IMR-90 (cell line): ENCODE results near the gene SPAG7. TPM values are rescaled to one million over a fixed set of nuclear protein-coding genes. Genes with fewer than 3 reads are reported as not detected.
A peak's percentile ranks its signal among the peaks of the same experiment; 100 is the strongest.

Experiments
- ATAC-seq: fragments of 200-7000 bp; cut with Tn5 transposase; 2 replicates; pipeline ENCODE4 v1.9.1; 2020; ENCODE audit warnings: low read depth, mild to moderate bottlenecking, moderate library complexity
- BruUV-seq: library from RNA; stranded (reverse); fragments of 400-500 nt; replicated peaks from 2 replicates; lab custom pipeline; 2021; lab: Mats Ljungman, UMichigan
- CTCF ChIA-PET: fragments of 300-600 bp; formaldehyde crosslinking; extraction: SDS; loops from one replicate; lab custom pipeline; 2021; ENCODE audit warnings: antibody characterized with exemption; lab: Yijun Ruan, JAX
- POLR2A ChIA-PET: fragments of 300-600 bp; sonication (Branson Sonifier 250); formaldehyde crosslinking; loops from one replicate; lab custom pipeline; 2022; ENCODE audit warnings: antibody characterized with exemption; ENCODE audit not compliant: unreplicated experiment; lab: Charles Lee
- DNase-seq: peaks from one replicate; pipeline ENCODE4 v3.0.0; 2013
- H2AFZ ChIP-seq: replicated peaks from 2 replicates; pipeline ENCODE3; 2013; ENCODE audit warnings: low read length, mild to moderate bottlenecking; ENCODE audit not compliant: poor library complexity
- H2AK5ac ChIP-seq: 2 replicates; pipeline ENCODE4 v1.6.1; 2013; ENCODE audit warnings: low read depth, low read length, inconsistent platforms
- H2AK9ac ChIP-seq: replicated peaks from 2 replicates; pipeline ENCODE3; 2013; ENCODE audit warnings: mild to moderate bottlenecking, low read depth, low read length, moderate library complexity; ENCODE audit not compliant: poor library complexity
- H2BK120ac ChIP-seq: 2 replicates; pipeline ENCODE4 v1.6.1; 2013; ENCODE audit warnings: low read depth, low read length, inconsistent platforms
- H2BK15ac ChIP-seq: 3 replicates; pipeline ENCODE4 v1.6.1; 2013; ENCODE audit warnings: low read depth, low read length, inconsistent platforms
- H2BK20ac ChIP-seq: 2 replicates; pipeline ENCODE4 v1.6.1; 2013; ENCODE audit warnings: low read depth, mild to moderate bottlenecking, inconsistent platforms, low read length, moderate library complexity
- H2BK5ac ChIP-seq: 2 replicates; pipeline ENCODE4 v1.6.1; 2013; ENCODE audit warnings: mild to moderate bottlenecking, low read depth, low read length, inconsistent platforms; ENCODE audit not compliant: poor library complexity, severe bottlenecking
- H3K14ac ChIP-seq: replicated peaks from 2 replicates; pipeline ENCODE4 v1.6.1; 2013; ENCODE audit warnings: low read depth, low read length, inconsistent platforms
- H3K18ac ChIP-seq: 2 replicates; pipeline ENCODE4 v1.6.1; 2013; ENCODE audit warnings: low read depth, low read length, control low read depth
- H3K23ac ChIP-seq: 2 replicates; pipeline ENCODE4 v1.6.1; 2013; ENCODE audit warnings: low read depth, low read length, inconsistent platforms
- H3K27ac ChIP-seq: 2 replicates; pipeline ENCODE4 v1.5.1; 2013; ENCODE audit warnings: mild to moderate bottlenecking, control low read depth, low read length; ENCODE audit not compliant: insufficient read depth
- H3K27me3 ChIP-seq: 2 replicates; pipeline ENCODE4 v1.6.1; 2013; ENCODE audit warnings: low read length; ENCODE audit not compliant: control insufficient read depth, insufficient read depth
- H3K36me3 ChIP-seq: 2 replicates; pipeline ENCODE4 v1.6.1; 2013; ENCODE audit warnings: low read length, mixed read lengths; ENCODE audit not compliant: control insufficient read depth, insufficient read depth
- H3K4ac ChIP-seq: 2 replicates; pipeline ENCODE4 v1.6.1; 2013; ENCODE audit warnings: low read depth, low read length, inconsistent platforms
- H3K4me1 ChIP-seq: 2 replicates; pipeline ENCODE4 v1.6.1; 2013; ENCODE audit warnings: low read length, mixed read lengths; ENCODE audit not compliant: control insufficient read depth, insufficient read depth
- H3K4me2 ChIP-seq: 2 replicates; pipeline ENCODE4 v1.6.1; 2013; ENCODE audit warnings: low read depth, mild to moderate bottlenecking, control low read depth, low read length, moderate library complexity
- H3K4me3 ChIP-seq: 2 replicates; pipeline ENCODE4 v1.5.1; 2013; ENCODE audit warnings: low read depth, mild to moderate bottlenecking, control low read depth, low read length, moderate library complexity; ENCODE audit not compliant: insufficient read depth
- H3K56ac ChIP-seq: 2 replicates; pipeline ENCODE4 v1.6.1; 2013; ENCODE audit warnings: low read length, inconsistent platforms; ENCODE audit not compliant: insufficient read depth; ENCODE audit errors: extremely low read depth
- H3K79me1 ChIP-seq, 2 experiments: 2 replicates each; pipeline ENCODE4 v1.6.1; 2013; ENCODE audit warnings: low read length in 2 of 2, inconsistent platforms in 1 of 2, low read depth in 1 of 2
- H3K9ac ChIP-seq: 2 replicates; pipeline ENCODE4 v1.6.1; 2013; ENCODE audit warnings: low read depth, low read length, control low read depth
- H3K9me1 ChIP-seq: 2 replicates; pipeline ENCODE4 v1.6.1; 2013; ENCODE audit warnings: low read length, inconsistent platforms; ENCODE audit not compliant: insufficient read depth
- H3K9me3 ChIP-seq: 2 replicates; pipeline ENCODE4 v1.6.1; 2013; ENCODE audit warnings: low read length; ENCODE audit not compliant: control insufficient read depth, insufficient read depth
- H4K20me1 ChIP-seq: 2 replicates; pipeline ENCODE4 v1.6.1; 2013; ENCODE audit warnings: low read length, inconsistent platforms; ENCODE audit not compliant: insufficient read depth
- H4K5ac ChIP-seq: 2 replicates; pipeline ENCODE4 v1.6.1; 2013; ENCODE audit warnings: mild to moderate bottlenecking, low read depth, low read length, control low read depth
- H4K8ac ChIP-seq, 2 experiments: 2 replicates each; pipeline ENCODE4 v1.6.1; 2013; ENCODE audit warnings: low read depth in 2 of 2, low read length in 2 of 2, control low read depth in 1 of 2, inconsistent platforms in 1 of 2
- H4K91ac ChIP-seq: 2 replicates; pipeline ENCODE4 v1.6.1; 2013; ENCODE audit warnings: low read depth, low read length, inconsistent platforms; ENCODE audit not compliant: insufficient read depth
- BHLHE40 ChIP-seq: fragments of 150-350 bp; IDR thresholded peaks from 2 replicates; pipeline ENCODE4 v1.6.1; 2016; ENCODE audit warnings: mild to moderate bottlenecking, low read depth, low read length
- CHD1 ChIP-seq: IDR thresholded peaks from 2 replicates; pipeline ENCODE4 v1.6.1; 2012; ENCODE audit warnings: low read depth, low read length, improper control_type of control experiment
- FOS ChIP-seq: fragments of 150-350 bp; IDR thresholded peaks from 2 replicates; pipeline ENCODE4 v1.6.1; 2016; ENCODE audit warnings: low read depth, low read length
- MAFK ChIP-seq: IDR thresholded peaks from 2 replicates; pipeline ENCODE4 v1.6.1; 2012; ENCODE audit warnings: low read depth, low read length, improper control_type of control experiment
- MAZ ChIP-seq: IDR thresholded peaks from 2 replicates; pipeline ENCODE4 v1.6.1; 2012; ENCODE audit warnings: low read depth, mild to moderate bottlenecking, low read length, improper control_type of control experiment, moderate library complexity, borderline replicate concordance
- MXI1 ChIP-seq: IDR thresholded peaks from 2 replicates; pipeline ENCODE4 v1.6.1; 2012; ENCODE audit warnings: low read depth, mild to moderate bottlenecking, low read length, moderate library complexity, borderline replicate concordance
- NFE2L2 ChIP-seq: fragments of 150-350 bp; IDR thresholded peaks from 2 replicates; pipeline ENCODE4 v1.6.1; 2016; ENCODE audit warnings: low read depth, mild to moderate bottlenecking, low read length
- RAD21 ChIP-seq: IDR thresholded peaks from 2 replicates; pipeline ENCODE4 v1.6.1; 2012; ENCODE audit warnings: low read length, improper control_type of control experiment
- RFX5 ChIP-seq: IDR thresholded peaks from 2 replicates; pipeline ENCODE4 v1.8.0; 2012; ENCODE audit warnings: low read depth, mild to moderate bottlenecking, low read length, moderate library complexity
- SMC3 ChIP-seq: fragments of 150-350 bp; IDR thresholded peaks from 2 replicates; pipeline ENCODE4 v1.6.1; 2016; ENCODE audit warnings: low read depth, mild to moderate bottlenecking, antibody characterized with exemption, low read length, moderate library complexity
- USF2 ChIP-seq: fragments of 150-350 bp; IDR thresholded peaks from 2 replicates; pipeline ENCODE4 v1.6.1; 2017; ENCODE audit warnings: mild to moderate bottlenecking, antibody characterized with exemption, low read length, low read depth
- WGBS, 2 experiments: methylation state at CpG; one replicate each; pipeline versions ENCODE4 v1.1.5 to v1.1.7; 2013; ENCODE audit warnings: missing lambda C conversion rate in 2 of 2; ENCODE audit not compliant: insufficient read length in 1 of 2; ENCODE audit errors: extremely low coverage in 2 of 2; 5-methylcytosine and 5-hydroxymethylcytosine counted together
- dilution Hi-C: fragments of 300-500 bp; cut with HindIII; formaldehyde crosslinking; loops from one replicate; pipeline ENCODE4 v1.14.3; 2018; ENCODE audit warnings: low sequenced_read_pairs; ENCODE audit not compliant: unreplicated experiment
- in situ Hi-C: fragments of 300-500 bp; cut with MboI; formaldehyde crosslinking; loops from 3 replicates; pipeline ENCODE4 v1.14.3; 2019; ENCODE audit warnings: low sequenced_read_pairs, inconsistent platforms, mixed read lengths
- intact Hi-C: fragments of 100-400 bp; cut with micrococcal nuclease; formaldehyde crosslinking; loops from 2 replicates; pipeline ENCODE4 v1.10.0; 2022
- polyA plus RNA-seq, 3 experiments: library from polyadenylated mRNA; depleted of rRNA; stranded (reverse); fragments of >200 nt; gene quantifications; 2 replicates each; pipeline ENCODE4 v1.2.3, GENCODE V29; 2012; ENCODE audit warnings: low replicate concordance in 1 of 3
- total RNA-seq: library from RNA; depleted of rRNA; stranded (reverse); fragments of >200 nt; gene quantifications from 2 replicates; pipeline ENCODE4 v1.2.3, GENCODE V29; 2012

SPAG7 gene
- total and polyA plus RNA-seq, 2 of the 4 experiments (the other 2 are of a cell fraction): 50.2 to 108 TPM

DNA sequence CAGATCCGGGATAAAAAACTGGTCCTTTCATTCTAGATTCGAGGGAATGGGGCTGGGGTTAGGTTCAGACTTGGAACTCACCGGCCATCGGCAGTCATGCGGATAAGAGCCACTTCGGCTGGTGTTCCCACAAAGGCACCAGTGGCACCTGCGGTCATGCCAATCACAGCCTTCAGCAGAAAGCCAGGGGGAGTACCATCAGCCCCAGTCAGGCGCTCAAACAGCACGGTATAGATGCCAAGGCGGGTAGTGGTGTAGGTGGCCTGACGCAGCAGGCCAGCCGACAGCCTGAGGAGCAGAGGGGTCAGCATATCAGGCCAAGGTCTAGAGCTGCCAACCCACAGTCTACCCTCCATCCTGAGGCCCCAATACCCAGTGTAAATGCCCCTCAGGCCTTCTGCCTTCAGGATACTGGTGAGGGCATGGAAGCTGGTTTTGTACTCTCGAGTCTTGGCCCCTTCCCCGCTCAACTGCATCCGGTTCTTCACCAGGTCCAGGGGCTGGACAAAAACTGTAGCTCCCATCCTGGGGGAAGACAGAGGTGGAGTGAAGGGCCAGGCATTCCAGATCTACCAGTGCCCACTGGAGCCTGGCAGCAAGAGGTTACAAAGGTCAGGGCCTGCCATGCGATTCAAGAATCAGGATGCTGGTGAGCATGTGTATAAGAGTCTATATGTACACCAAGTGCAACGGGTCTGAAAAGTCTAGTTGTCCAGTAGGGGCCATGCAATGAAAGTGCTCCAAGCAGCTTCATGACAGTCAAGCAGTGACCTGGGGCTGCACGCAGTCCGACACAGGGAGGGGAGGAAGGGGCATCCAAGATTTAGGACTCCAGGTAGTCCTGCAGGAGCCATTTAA lies 28.7 kb downstream of the SPAG7 start:
- no peak overlapping the region for H3K18ac ChIP-seq
- ChIA-PET CTCF (interaction anchor here (0.5 to 1.6 kb wide), 3 partner anchors 28 to 524 kb away, joined by 3 read pairs; partner anchors contain the start of gene SPAG7), POLR2A (interaction anchor here (2.0 kb wide), 1 partner anchor 27 kb away, joined by 14 read pairs; the partner anchor contains the start of gene SPAG7)
- ATAC-seq (no peak), DNase-seq (no peak)
- no peak overlapping the region for H2BK120ac ChIP-seq
- H2AFZ ChIP-seq: peak overlapping the region; percentile 89
- dilution Hi-C loops: no loop called here
- 56% methylated on average over 8 of the region's 19 CpGs; no CpG with 5 or more reads in 1 of the 2 experiments for WGBS, 2 experiments
- H3K27ac ChIP-seq: peak overlapping the region; percentile 71
- peaks cover 27% of the 10 kb centered on the region; the same call in 1 of the 2 replicates for H4K20me1 ChIP-seq
- peak overlapping the region; percentile 97 for H2AK9ac ChIP-seq
- peak overlapping the region; percentile 81 for H3K9ac ChIP-seq
- no peak overlapping the region for H4K5ac ChIP-seq
- peaks cover 33% of the 10 kb centered on the region for H3K36me3 ChIP-seq
- no TSS peak for BruUV-seq
- H3K4me2 ChIP-seq: peak overlapping the region; percentile 94
- peak overlapping the region; percentile 69 for H3K56ac ChIP-seq
- peaks cover 17 to 50% of the 10 kb centered on the region in 2 experiments; a peak in 3 of 4 replicates for H3K79me1 ChIP-seq
- peak overlapping the region; percentile 5 for H2BK5ac ChIP-seq
- intact Hi-C loops: no loop called here
- peak overlapping the region; percentile 1 to 71; a peak in 2 of 4 replicates for H4K8ac ChIP-seq
- H3K4me1 ChIP-seq: peaks cover 14% of the 10 kb centered on the region
- peak overlapping the region; percentile 86 for H3K14ac ChIP-seq
- H3K23ac ChIP-seq: peak overlapping the region; percentile 99
- H2AK5ac ChIP-seq: peak overlapping the region; percentile 81
- no peaks in the 10 kb centered on the region for H3K9me3 ChIP-seq
- peaks cover 12% of the 10 kb centered on the region for H3K9me1 ChIP-seq
- in situ Hi-C loops: no loop called here
- no peak overlapping the region for H2BK20ac ChIP-seq
- TF ChIP-seq USF2 (no peak), CHD1 (no peak), MAFK (no peak), NFE2L2 (no peak), MAZ (no peak), RFX5 (no peak), RAD21 (no peak), BHLHE40 (no peak), MXI1 (no peak), FOS (no peak), SMC3 (no peak)
- peak overlapping the region; percentile 68 for H3K4me3 ChIP-seq
- no peaks in the 10 kb centered on the region for H3K27me3 ChIP-seq
- H2BK15ac ChIP-seq: no peak overlapping the region
- peak overlapping the region; percentile 82 for H3K4ac ChIP-seq
- peak overlapping the region; percentile 51; the same call in 1 of the 2 replicates for H4K91ac ChIP-seq
